HUES48 (cell line): ENCODE results near the gene TGM3.
"Not testable (repeated sequence)": the region's sequence is repeated elsewhere in the genome, so short reads cannot be mapped to it uniquely, and the experiment has no call there.

Source experiments
- H3K27ac ChIP-seq: one replicate; pipeline ENCODE4 v1.7.0; 2013; ENCODE audit warnings: low read depth, low read length, inconsistent platforms
- H3K27me3 ChIP-seq: 2 replicates; pipeline ENCODE4 v1.6.1; 2013; ENCODE audit warnings: mild to moderate bottlenecking, low read length; ENCODE audit not compliant: control insufficient read depth, insufficient read depth
- H3K36me3 ChIP-seq: 2 replicates; pipeline ENCODE4 v1.6.1; 2013; ENCODE audit warnings: low read length; ENCODE audit not compliant: control insufficient read depth, insufficient read depth
- H3K4me1 ChIP-seq: 2 replicates; pipeline ENCODE4 v1.6.1; 2013; ENCODE audit warnings: mild to moderate bottlenecking, low read length; ENCODE audit not compliant: control insufficient read depth, insufficient read depth
- H3K4me3 ChIP-seq: 2 replicates; pipeline ENCODE4 v1.5.1; 2013; ENCODE audit warnings: mild to moderate bottlenecking, low read depth, low read length
- H3K9ac ChIP-seq: 2 replicates; pipeline ENCODE4 v1.6.1; 2013; ENCODE audit warnings: mild to moderate bottlenecking, low read depth, low read length, moderate library complexity
- H3K9me3 ChIP-seq: 2 replicates; pipeline ENCODE4 v1.6.1; 2013; ENCODE audit warnings: low read length; ENCODE audit not compliant: control insufficient read depth, insufficient read depth

The TGM3 gene

GRCh38 chr20:2261046-2261485 is 34.7 kb upstream of the TGM3 start:
- no peak overlapping the region for H3K9ac ChIP-seq
- no peak overlapping the region for H3K4me3 ChIP-seq
- H3K27me3 ChIP-seq = no peaks in the 10 kb centered on the region
- peaks cover 3% of the 10 kb centered on the region; the same call in 1 of the 2 replicates for H3K4me1 ChIP-seq
- H3K36me3 ChIP-seq = no peaks in the 10 kb centered on the region
- no peaks in the 10 kb centered on the region for H3K9me3 ChIP-seq
- no peak overlapping the region for H3K27ac ChIP-seq

- no peak overlapping the region for H3K4me3 ChIP-seq
- H3K9me3 ChIP-seq = no peaks in the 10 kb centered on the region
- H3K36me3 ChIP-seq = no peaks in the 10 kb centered on the region
- no peak overlapping the region for H3K9ac ChIP-seq
- H3K27ac ChIP-seq = no peak overlapping the region
- no peaks in the 10 kb centered on the region for H3K27me3 ChIP-seq
- H3K4me1 ChIP-seq = peaks cover 3% of the 10 kb centered on the region; the same call in 1 of the 2 replicates
These were observed 34.2 kb upstream of the TGM3 start for GRCh38 chr20:2261629-2262028.

- H3K27me3 ChIP-seq = no peaks in the 10 kb centered on the region
- no peak overlapping the region for H3K9ac ChIP-seq
- peaks cover 3% of the 10 kb centered on the region; the same call in 1 of the 2 replicates for H3K4me1 ChIP-seq
- peak overlapping the region; percentile 41; the same call in 1 of the 2 replicates for H3K4me3 ChIP-seq
- no peaks in the 10 kb centered on the region for H3K9me3 ChIP-seq
- no peak overlapping the region for H3K27ac ChIP-seq
- H3K36me3 ChIP-seq = no peaks in the 10 kb centered on the region
These were observed 31.7 kb upstream of the TGM3 start for GRCh38 chr20:2264118-2264517.

- H3K27ac ChIP-seq = not testable (repeated sequence)
- H3K4me3 ChIP-seq = peak overlapping the region; percentile 41
These were observed 31.0 kb upstream of the TGM3 start for GRCh38 chr20:2264621-2265374.

GRCh38 chr20:2273634-2274302 is 22.0 kb upstream of the TGM3 start:
- no peak overlapping the region for H3K9ac ChIP-seq
- H3K36me3 ChIP-seq = no peaks in the 10 kb centered on the region

More at GRCh38 chr20:2264621-2265374, 31.0 kb upstream of the TGM3 start:
- H3K27me3 ChIP-seq, H3K4me1 ChIP-seq, H3K36me3 ChIP-seq, H3K9ac ChIP-seq, H3K9me3 ChIP-seq: not testable (repeated sequence)

GRCh38 chr20:2276015-2276414 is 19.8 kb upstream of the TGM3 start:
- Histone ChIP-seq H3K9ac (no peak overlapping the region), H3K9me3 (0 out of 2 replicates have a peak, but pooled peaks cover 2% of the 10 kb centered on the region), H3K27ac (no peak overlapping the region), H3K4me1 (no peaks in the 10 kb centered on the region), H3K4me3 (no peak overlapping the region), H3K27me3 (no peaks in the 10 kb centered on the region), H3K36me3 (no peaks in the 10 kb centered on the region)

More at GRCh38 chr20:2273634-2274302, 22.0 kb upstream of the TGM3 start:
- no peak overlapping the region for H3K27ac ChIP-seq
- H3K9me3 ChIP-seq = no peaks in the 10 kb centered on the region
- no peaks in the 10 kb centered on the region for H3K27me3 ChIP-seq
- no peaks in the 10 kb centered on the region for H3K4me1 ChIP-seq
- H3K4me3 ChIP-seq = no peak overlapping the region

- peaks cover 4% of the 10 kb centered on the region; the same call in 1 of the 2 replicates for H3K4me1 ChIP-seq
- H3K36me3 ChIP-seq = no peaks in the 10 kb centered on the region
- H3K27ac ChIP-seq = no peak overlapping the region
- H3K9me3 ChIP-seq = 0 out of 2 replicates have a peak, but pooled peaks cover 2% of the 10 kb centered on the region
- H3K9ac ChIP-seq = no peak overlapping the region
- no peaks in the 10 kb centered on the region for H3K27me3 ChIP-seq
- H3K4me3 ChIP-seq = no peak overlapping the region
These were observed 16.5 kb upstream of the TGM3 start for GRCh38 chr20:2279253-2279779.

GRCh38 chr20:2280082-2280481 is 15.7 kb upstream of the TGM3 start:
- 0 out of 2 replicates have a peak, but pooled peaks cover 2% of the 10 kb centered on the region for H3K9me3 ChIP-seq
- H3K4me1 ChIP-seq = peaks cover 4% of the 10 kb centered on the region; the same call in 1 of the 2 replicates
- H3K27ac ChIP-seq = no peak overlapping the region
- H3K27me3 ChIP-seq = no peaks in the 10 kb centered on the region
- no peak overlapping the region for H3K9ac ChIP-seq
- no peak overlapping the region for H3K4me3 ChIP-seq
- no peaks in the 10 kb centered on the region for H3K36me3 ChIP-seq

- Histone ChIP-seq H3K4me1 (peaks cover 4% of the 10 kb centered on the region; the same call in 1 of the 2 replicates), H3K36me3 (no peaks in the 10 kb centered on the region), H3K27me3 (no peaks in the 10 kb centered on the region), H3K9ac (no peak overlapping the region), H3K4me3 (no peak overlapping the region), H3K27ac (no peak overlapping the region), H3K9me3 (0 out of 2 replicates have a peak, but pooled peaks cover 2% of the 10 kb centered on the region)
These were observed 14.2 kb upstream of the TGM3 start for GRCh38 chr20:2281563-2281962.

GRCh38 chr20:2282181-2282580 is 13.6 kb upstream of the TGM3 start:
- no peak overlapping the region for H3K27ac ChIP-seq
- H3K9ac ChIP-seq = no peak overlapping the region
- H3K4me3 ChIP-seq = no peak overlapping the region
- H3K9me3 ChIP-seq = 0 out of 2 replicates have a peak, but pooled peaks cover 2% of the 10 kb centered on the region
- peaks cover 4% of the 10 kb centered on the region; the same call in 1 of the 2 replicates for H3K4me1 ChIP-seq
- no peaks in the 10 kb centered on the region for H3K36me3 ChIP-seq
- H3K27me3 ChIP-seq = no peaks in the 10 kb centered on the region
